H1 (cell line): ENCODE measurements around the gene MAP3K3. TPM values are rescaled to one million over a fixed set of nuclear protein-coding genes. Genes with fewer than 3 reads are reported as not detected.

Source experiments
- CTCF ChIA-PET: fragments of 300-600 bp; sonication (Branson Sonifier 250); formaldehyde crosslinking; loops from one replicate; lab custom pipeline; 2021; ENCODE audit not compliant: partially characterized antibody; lab: Charles Lee
- POLR2A ChIA-PET: fragments of 300-600 bp; sonication (Branson Sonifier 250); formaldehyde crosslinking; loops from one replicate; lab custom pipeline; 2021; ENCODE audit warnings: inconsistent platforms; ENCODE audit not compliant: partially characterized antibody; lab: Charles Lee
- DNase-seq, 2 experiments: peaks; one replicate each; pipeline versions ENCODE4 v3.0.0 to v3.0.0-alpha.2; 2010 to 2022; ENCODE audit warnings: low spot score in 2 of 2, low read depth in 1 of 2, mixed read lengths in 1 of 2
- FAIRE-seq: peaks from 2 replicates; lab custom pipeline; 2011; peaks lifted over from hg19 to GRCh38; lab: Jason Lieb, UNC
- H2AFZ ChIP-seq: 2 replicates; pipeline ENCODE4 v1.8.1; 2012; ENCODE audit warnings: low read length, inconsistent platforms
- H2AK5ac ChIP-seq: 2 replicates; pipeline ENCODE4 v1.6.1; 2013; ENCODE audit warnings: low read depth, low read length
- H2BK120ac ChIP-seq: replicated peaks from 2 replicates; pipeline ENCODE3; 2013; ENCODE audit warnings: low read depth, low read length, inconsistent platforms
- H2BK12ac ChIP-seq: 2 replicates; pipeline ENCODE4 v1.6.1; 2013; ENCODE audit warnings: low read depth, low read length
- H2BK15ac ChIP-seq: 2 replicates; pipeline ENCODE4 v1.6.1; 2013; ENCODE audit warnings: low read length
- H2BK20ac ChIP-seq: 2 replicates; pipeline ENCODE4 v1.6.1; 2013; ENCODE audit warnings: low read length
- H2BK5ac ChIP-seq: 2 replicates; pipeline ENCODE4 v1.6.1; 2013; ENCODE audit warnings: low read depth, low read length
- H3K14ac ChIP-seq: 2 replicates; pipeline ENCODE4 v1.6.1; 2013; ENCODE audit warnings: inconsistent platforms; ENCODE audit not compliant: insufficient read length
- H3K18ac ChIP-seq: 2 replicates; pipeline ENCODE4 v1.6.1; 2013; ENCODE audit warnings: low read length; ENCODE audit errors: extremely low read depth
- H3K23ac ChIP-seq: 2 replicates; pipeline ENCODE4 v1.6.1; 2013; ENCODE audit warnings: inconsistent platforms; ENCODE audit not compliant: insufficient read length
- H3K23me2 ChIP-seq: 2 replicates; pipeline ENCODE4 v1.6.1; 2013; ENCODE audit warnings: low read depth, low read length
- H3K27ac ChIP-seq: 2 replicates; pipeline ENCODE4 v1.6.1; 2011; ENCODE audit warnings: low read depth, low read length, inconsistent platforms
- H3K27me3 ChIP-seq, 4 experiments: replicated peaks in 1 of 4; 1 replicate in 1 of 4; 2 replicates in 3 of 4; pipeline versions ENCODE4 v1.6.1 to v1.8.1; 2011 to 2013; ENCODE audit warnings: low read length in 3 of 4, mild to moderate bottlenecking in 3 of 4, inconsistent platforms in 2 of 4, mixed read lengths in 2 of 4, moderate library complexity in 1 of 4; ENCODE audit not compliant: control insufficient read depth in 3 of 4, insufficient read depth in 3 of 4; ENCODE audit errors: extremely low read depth in 1 of 4
- H3K36me3 ChIP-seq, 4 experiments: 2 replicates each; pipeline versions ENCODE4 v1.6.1 to v1.8.1; 2011 to 2013; ENCODE audit warnings: mild to moderate bottlenecking in 4 of 4, low read length in 3 of 4, moderate library complexity in 2 of 4, control low read depth in 1 of 4, inconsistent platforms in 1 of 4; ENCODE audit not compliant: insufficient read depth in 4 of 4, control insufficient read depth in 2 of 4
- H3K4ac ChIP-seq: replicated peaks from 2 replicates; pipeline ENCODE3; 2013; ENCODE audit warnings: low read length, low read depth, mixed read lengths, inconsistent platforms; ENCODE audit not compliant: insufficient read length
- H3K4me1 ChIP-seq, 4 experiments: replicated peaks in 1 of 4; 1 replicate in 1 of 4; 2 replicates in 3 of 4; pipeline versions ENCODE4 v1.6.1 to v1.8.1; 2011 to 2013; ENCODE audit warnings: low read length in 3 of 4, inconsistent platforms in 2 of 4, mixed read lengths in 1 of 4; ENCODE audit not compliant: insufficient read depth in 4 of 4, control insufficient read depth in 3 of 4
- H3K4me2 ChIP-seq, 2 experiments: 2 replicates each; pipeline versions ENCODE4 v1.6.1 to v1.8.1; 2011 to 2013; ENCODE audit warnings: low read depth in 2 of 2, low read length in 2 of 2, control low read depth in 1 of 2, inconsistent platforms in 1 of 2, mild to moderate bottlenecking in 1 of 2; ENCODE audit not compliant: insufficient read depth in 1 of 2
- H3K4me3 ChIP-seq, 4 experiments: fragments of 200-600, 300-600 bp in 1 of 4; sonication (generic), shearing (Covaris generic), sonication (Bioruptor Twin) in 1 of 4; 2 replicates each; pipeline versions ENCODE4 v1.5.1 to v1.8.1; 2011 to 2016; ENCODE audit warnings: low read length in 4 of 4, low read depth in 3 of 4, control low read depth in 2 of 4, inconsistent platforms in 2 of 4, mild to moderate bottlenecking in 2 of 4, mixed read lengths in 1 of 4, moderate library complexity in 1 of 4; ENCODE audit not compliant: insufficient read depth in 2 of 4; ENCODE audit errors: extremely low read depth in 1 of 4
- H3K56ac ChIP-seq: replicated peaks from 2 replicates; pipeline ENCODE3; 2013; ENCODE audit warnings: low read depth, mild to moderate bottlenecking, mixed read lengths, low read length, inconsistent platforms; ENCODE audit not compliant: insufficient read length
- H3K79me1 ChIP-seq: 2 replicates; pipeline ENCODE4 v1.6.1; 2013; ENCODE audit warnings: low read depth, low read length, control low read depth
- H3K79me2 ChIP-seq, 2 experiments: 2 replicates each; pipeline versions ENCODE4 v1.6.1 to v1.8.1; 2012 to 2013; ENCODE audit warnings: low read length in 2 of 2, mild to moderate bottlenecking in 2 of 2, inconsistent platforms in 1 of 2; ENCODE audit not compliant: insufficient read depth in 2 of 2, control insufficient read depth in 1 of 2
- H3K9ac ChIP-seq, 4 experiments: replicated peaks in 1 of 4; 1 replicate in 1 of 4; 2 replicates in 3 of 4; pipeline versions ENCODE4 v1.6.1 to v1.8.1; 2011 to 2013; ENCODE audit warnings: low read depth in 3 of 4, low read length in 3 of 4, control low read depth in 2 of 4, mild to moderate bottlenecking in 2 of 4, moderate library complexity in 2 of 4, inconsistent platforms in 1 of 4; ENCODE audit errors: extremely low read depth in 1 of 4
- H3K9me3 ChIP-seq, 2 experiments: 2 replicates each; pipeline versions ENCODE4 v1.6.1 to v1.8.1; 2012 to 2013; ENCODE audit warnings: mild to moderate bottlenecking in 2 of 2, moderate library complexity in 2 of 2, control low read depth in 1 of 2, inconsistent platforms in 1 of 2, low read depth in 1 of 2, low read length in 1 of 2, mixed read lengths in 1 of 2; ENCODE audit not compliant: insufficient read depth in 2 of 2
- H4K20me1 ChIP-seq, 2 experiments: replicated peaks in 1 of 2; 2 replicates each; pipeline versions ENCODE3 to v1.8.1; 2011 to 2013; ENCODE audit warnings: inconsistent platforms in 2 of 2, low read length in 2 of 2, mild to moderate bottlenecking in 1 of 2; ENCODE audit not compliant: insufficient read depth in 2 of 2, control insufficient read depth in 1 of 2
- H4K5ac ChIP-seq: 2 replicates; pipeline ENCODE4 v1.6.1; 2013; ENCODE audit warnings: low read length, low read depth, mixed read lengths, inconsistent platforms; ENCODE audit not compliant: insufficient read length
- H4K8ac ChIP-seq: 2 replicates; pipeline ENCODE4 v1.8.0; 2013; ENCODE audit warnings: mild to moderate bottlenecking, moderate library complexity, low read length, inconsistent platforms; ENCODE audit not compliant: insufficient read depth; ENCODE audit errors: extremely low read depth
- H4K91ac ChIP-seq: replicated peaks from 2 replicates; pipeline ENCODE3; 2013; ENCODE audit warnings: low read length, mixed read lengths, inconsistent platforms; ENCODE audit not compliant: insufficient read length
- BRCA1 ChIP-seq: IDR thresholded peaks from 2 replicates; pipeline ENCODE4 v1.6.1; 2012; ENCODE audit warnings: low read depth, low read length, improper control_type of control experiment
- CHD1 ChIP-seq: IDR thresholded peaks from 2 replicates; pipeline ENCODE4 v1.6.1; 2012; ENCODE audit warnings: low read depth, low read length, improper control_type of control experiment
- CHD2 ChIP-seq: IDR thresholded peaks from 2 replicates; pipeline ENCODE4 v1.6.1; 2012; ENCODE audit warnings: low read length, improper control_type of control experiment
- MAX ChIP-seq: IDR thresholded peaks from 2 replicates; pipeline ENCODE4 v1.6.1; 2012; ENCODE audit warnings: inconsistent platforms
- NANOG ChIP-seq: IDR thresholded peaks from 2 replicates; pipeline ENCODE4 v1.6.1; 2011; ENCODE audit warnings: low read length, low read depth, mild to moderate bottlenecking, inconsistent platforms; ENCODE audit not compliant: insufficient read depth, poor library complexity, severe bottlenecking
- PHF8 ChIP-seq: fragments of 200-600 bp; sonication (generic); conservative IDR thresholded peaks from 2 replicates; pipeline ENCODE4 v1.7.1; 2012; ENCODE audit warnings: low read depth, mild to moderate bottlenecking, inconsistent platforms, low read length, moderate library complexity
- POLR2AphosphoS5 ChIP-seq: IDR thresholded peaks from 2 replicates; pipeline ENCODE4 v1.6.1; 2011; ENCODE audit warnings: low read depth, low read length
- SAP30 ChIP-seq: fragments of 300-600 bp; sonication (generic); IDR thresholded peaks from 2 replicates; pipeline ENCODE4 v1.7.1; 2012; ENCODE audit warnings: low read length, moderate library complexity, mild to moderate bottlenecking, inconsistent platforms; ENCODE audit not compliant: insufficient read depth, insufficient replicate concordance
- SIN3A ChIP-seq, 2 experiments: IDR thresholded peaks in 1 of 2; conservative IDR thresholded peaks in 1 of 2; 2 replicates each; pipeline ENCODE4 v1.6.1; 2011 to 2012; ENCODE audit warnings: low read length in 2 of 2, improper control_type of control experiment in 1 of 2, low read depth in 1 of 2, mild to moderate bottlenecking in 1 of 2
- SP1 ChIP-seq: IDR thresholded peaks from 2 replicates; pipeline ENCODE4 v1.6.1; 2011; ENCODE audit warnings: low read depth, low read length
- SP2 ChIP-seq: IDR thresholded peaks from 2 replicates; pipeline ENCODE4 v1.6.1; 2012; ENCODE audit warnings: mild to moderate bottlenecking, low read length, inconsistent platforms
- SP4 ChIP-seq: IDR thresholded peaks from 2 replicates; pipeline ENCODE4 v1.6.1; 2012; ENCODE audit warnings: low read length, inconsistent platforms
- WGBS, 2 experiments: shearing (Covaris generic) in 1 of 2; methylation state at CpG; one replicate each; pipeline versions ENCODE4 v1.1.6 to v1.1.7; 2013 to 2015; ENCODE audit warnings: low lambda C conversion rate in 2 of 2, mixed read lengths in 2 of 2, inconsistent platforms in 1 of 2, low coverage in 1 of 2, missing lambda C conversion rate in 1 of 2; ENCODE audit not compliant: insufficient replicate concordance in 2 of 2, insufficient coverage in 1 of 2, insufficient read length in 1 of 2; ENCODE audit errors: extremely low coverage in 1 of 2, missing lambda C conversion rate in 1 of 2; 5-methylcytosine and 5-hydroxymethylcytosine counted together
- polyA plus RNA-seq, 7 experiments: library from polyadenylated mRNA; depleted of rRNA in 3 of 7; stranded (reverse) in 5 of 7; unstranded in 2 of 7; fragments of >200 nt in 5 of 7; fragments of 200-250 nt in 2 of 7; gene quantifications; 1 replicate in 5 of 7; 2 replicates in 1 of 7; 4 replicates in 1 of 7; pipeline versions ENCODE4 v1.2.1 to v1.2.3, GENCODE V29; 2011 to 2013; ENCODE audit warnings: missing spikeins in 2 of 7, mixed read lengths in 2 of 7
- total RNA-seq: library from RNA; stranded (reverse); fragmentation: NEBNext Ultra II Directional; extraction: Animal tissue kit (Norgen Biotek cat#: 25700); gene quantifications from 2 replicates; pipeline ENCODE4 v1.2.1, GENCODE V29; 2021

The MAP3K3 gene
- total and polyA plus RNA-seq, 2 of the 8 experiments (the other 6 are each of a cell fraction or from before 2014, with no cell fraction given) = 10.3 to 21.0 TPM

DNA sequence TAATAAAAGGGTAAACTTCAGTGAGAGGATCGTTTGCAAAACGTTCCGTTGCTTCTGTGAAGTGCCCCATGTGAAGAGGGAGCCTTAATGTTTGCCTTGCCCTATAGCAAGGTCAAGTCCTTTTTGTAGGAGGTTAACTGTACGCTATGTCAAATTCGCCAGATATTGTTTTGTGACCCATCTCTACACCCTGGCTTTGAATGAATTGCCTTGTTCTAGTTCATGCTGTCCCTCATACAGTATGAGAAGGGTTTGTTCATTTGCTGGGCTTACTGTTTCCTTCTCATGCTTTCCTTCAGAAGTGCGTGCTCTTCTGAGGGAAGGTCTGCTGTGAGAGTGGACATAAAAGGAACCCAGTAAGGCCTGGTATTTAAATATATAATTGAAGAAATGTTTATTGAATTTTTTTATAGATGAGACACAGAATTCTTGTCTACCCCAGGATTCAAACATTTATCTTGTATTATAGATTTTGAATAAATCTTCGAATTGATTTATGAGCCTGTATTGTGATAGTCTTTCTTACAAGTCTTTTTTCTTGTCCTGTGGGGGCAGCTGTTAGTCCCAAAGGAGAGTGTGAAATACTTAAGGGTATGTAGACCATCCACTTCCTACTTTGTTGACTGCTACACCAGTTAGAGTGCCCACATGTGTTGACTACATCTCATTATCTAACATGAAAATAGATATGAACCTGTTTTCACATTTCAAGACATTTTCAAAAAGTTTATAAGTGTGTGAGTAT is 1.7 kb downstream of the MAP3K3 start:
- Histone ChIP-seq H3K23me2 (peaks cover 6% of the 10 kb centered on the region), H3K27ac (no peak overlapping the region), H3K56ac (no peak overlapping the region), H2AFZ (no peak overlapping the region), H3K4ac (no peak overlapping the region), H2BK5ac (no peak overlapping the region), H4K8ac (no peak overlapping the region), H3K4me1 (peaks cover 2 to 5% (median 3%) of the 10 kb centered on the region in 4 experiments; a peak in 3 of 7 replicates), H3K23ac (no peak overlapping the region), H3K14ac (no peak overlapping the region), H2BK120ac (no peak overlapping the region), H2AK5ac (no peak overlapping the region), H2BK20ac (no peak overlapping the region), H3K4me2 (peak overlapping the region; percentile 56 to 71), H3K9me3 (no peaks in the 10 kb centered on the region), H4K5ac (no peak overlapping the region), H2BK15ac (no peak overlapping the region), H3K4me3 (peak overlapping the region; percentile 44 to 82 (median 66); a peak in 5 of 8 replicates), H3K27me3 (no peaks in the 10 kb centered on the region), H2BK12ac (no peak overlapping the region), H4K20me1 (peaks cover 0 to 8% of the 10 kb centered on the region in 2 experiments), H3K79me1 (peaks cover 3% of the 10 kb centered on the region; the same call in 1 of the 2 replicates), H3K18ac (no peak overlapping the region), H3K36me3 (no peaks in the 10 kb centered on the region), H4K91ac (no peak overlapping the region), H3K9ac (peak overlapping the region in 1 of 4 experiments; percentile 32; a peak in 2 of 7 replicates), H3K79me2 (peaks cover 5 to 35% of the 10 kb centered on the region in 2 experiments)
- WGBS, 2 experiments = 63% methylated on average over 7 of the region's 7 CpGs; no CpG with 5 or more reads in 1 of the 2 experiments
- CTCF ChIA-PET = interaction anchor here (0.7 to 4.1 kb wide), 6 partner anchors 12 to 197 kb away, joined by 3 to 22 read pairs (median 3); no protein-coding TSS in a partner anchor
- FAIRE-seq (no peak), DNase-seq (no peak)
- POLR2A ChIA-PET = interaction anchor here (1.1 to 1.3 kb wide), 2 partner anchors 23 to 24 kb away, joined by 3 to 4 read pairs; partner anchors contain the start of gene TACO1
- TF ChIP-seq NANOG = no peak
- no peak for TF ChIP-seq SP2
- no peak for TF ChIP-seq SAP30
- no peak for TF ChIP-seq POLR2AphosphoS5
- TF ChIP-seq CHD2 = no peak
- TF ChIP-seq CHD1 = no peak
- TF ChIP-seq SIN3A (conservative IDR thresholded peaks at IDR 0.05 in 1 of 2, IDR thresholded peaks at IDR 0.05 in 1 of 2; ENCODE audit: low read depth in 1 of 2, low read length in 2 of 2) = no peak
- no peak for TF ChIP-seq SP1
- TF ChIP-seq BRCA1 = no peak
- no peak for TF ChIP-seq PHF8
- no peak for TF ChIP-seq MAX
- no peak for TF ChIP-seq SP4
